ENCODE data around the gene DYNLT2. TPM values are rescaled to one million over a fixed set of nuclear protein-coding genes. Genes with fewer than 3 reads are reported as not detected.

The DYNLT2 gene
- total and polyA plus RNA-seq, 2 of the 13 experiments (the other 11 are each of a cell fraction or from before 2014, with no cell fraction given) = 2.1 to 4.3 TPM

- 0 out of 2 replicates have a peak, but pooled peaks have one; percentile 15 for TF ChIP-seq GLMP (CRISPR knock-in tag; IDR thresholded peaks at IDR 0.05; ENCODE audit: borderline replicate concordance)
- TF ChIP-seq KLF6 (CRISPR knock-in tag; IDR thresholded peaks at IDR 0.05) = no peak
- TF ChIP-seq IRX3 (CRISPR knock-in tag; IDR thresholded peaks at IDR 0.05; ENCODE audit: borderline replicate concordance, low read depth) = no peak
- no peak for TF ChIP-seq PBX3 (CRISPR knock-in tag; IDR thresholded peaks at IDR 0.05; ENCODE audit: borderline replicate concordance)
- no peak for TF ChIP-seq RORA (CRISPR knock-in tag; IDR thresholded peaks at IDR 0.05)
- no peak for TF ChIP-seq ZNF337 (CRISPR knock-in tag; IDR thresholded peaks at IDR 0.05; ENCODE audit: borderline replicate concordance, low read depth)
- TF ChIP-seq ATF4 (CRISPR knock-in tag; IDR thresholded peaks at IDR 0.05) = no peak
- TF ChIP-seq PBX2 (CRISPR knock-in tag; IDR thresholded peaks at IDR 0.05) = no peak
- no peak for TF ChIP-seq TEAD2 (CRISPR knock-in tag; IDR thresholded peaks at IDR 0.05)
- no peak for TF ChIP-seq ZUFSP (CRISPR knock-in tag; IDR thresholded peaks at IDR 0.05; ENCODE audit: borderline replicate concordance)
- no peak for TF ChIP-seq HNRNPH1 (optimal IDR thresholded peaks at IDR 0.05; ENCODE audit: low read depth, low read length)
- no peak for TF ChIP-seq STAT5B (CRISPR knock-in tag; IDR thresholded peaks at IDR 0.05)
- no peak for TF ChIP-seq DMTF1 (CRISPR knock-in tag; IDR thresholded peaks at IDR 0.05)
- 0 out of 2 replicates have a peak, but pooled peaks have one; percentile 62 for TF ChIP-seq ZNF616 (CRISPR knock-in tag; IDR thresholded peaks at IDR 0.05; ENCODE audit: low read depth)
- TF ChIP-seq PLRG1 (conservative IDR thresholded peaks at IDR 0.05) = no peak
These were observed 28.0 kb downstream of the DYNLT2 start (continued) for GRCh38 chr6:169723200-169723909.

All from HepG2 (cell line).